OCI-LY1 (cell line): ENCODE results near the gene ZNF239.
A peak's percentile ranks its signal among the peaks of the same experiment; 100 is the strongest.

Source experiments
- H2AFZ ChIP-seq: fragments of 200-600 bp; sonication (generic), shearing (Covaris generic); 2 replicates; pipeline ENCODE4 v1.6.0; 2014; ENCODE audit warnings: antibody characterized with exemption, mild to moderate bottlenecking, low read length
- H3F3A ChIP-seq: fragments of 200-600 bp; sonication (generic), shearing (Covaris generic); 2 replicates; pipeline ENCODE4 v1.6.0; 2014; ENCODE audit warnings: mild to moderate bottlenecking, antibody characterized with exemption, low read length, moderate library complexity; ENCODE audit not compliant: insufficient read depth
- H3K27ac ChIP-seq: fragments of 200-600 bp; sonication (generic); 2 replicates; pipeline ENCODE4 v1.5.1; 2014; ENCODE audit warnings: low read length, mixed run types, mild to moderate bottlenecking, low read depth; ENCODE audit not compliant: poor library complexity, severe bottlenecking
- H3K27me3 ChIP-seq: fragments of 200-600 bp; sonication (generic); 2 replicates; pipeline ENCODE4 v1.6.0; 2014; ENCODE audit warnings: antibody characterized with exemption, mild to moderate bottlenecking, low read length, moderate library complexity; ENCODE audit not compliant: insufficient read depth
- H3K36me3 ChIP-seq: fragments of 200-600 bp; sonication (generic); 2 replicates; pipeline ENCODE4 v1.6.1; 2014; ENCODE audit warnings: mild to moderate bottlenecking, antibody characterized with exemption, low read length, moderate library complexity, mixed read lengths; ENCODE audit not compliant: insufficient read depth
- H3K4me1 ChIP-seq: fragments of 200-600 bp; sonication (generic); 2 replicates; pipeline ENCODE4 v1.5.1; 2014; ENCODE audit warnings: mild to moderate bottlenecking, low read length, moderate library complexity; ENCODE audit not compliant: insufficient read depth, severe bottlenecking
- H3K4me2 ChIP-seq: fragments of 200-600 bp; sonication (generic), shearing (Covaris generic); 2 replicates; pipeline ENCODE4 v1.6.1; 2014; ENCODE audit warnings: low read length
- H3K4me3 ChIP-seq: fragments of 200-600 bp; sonication (generic); 2 replicates; pipeline ENCODE4 v1.5.1; 2014; ENCODE audit warnings: low read length, low read depth, mild to moderate bottlenecking, mixed read lengths; ENCODE audit not compliant: poor library complexity, severe bottlenecking
- H3K79me2 ChIP-seq: fragments of 200-600 bp; shearing (Covaris generic); 2 replicates; pipeline ENCODE4 v1.6.1; 2016; ENCODE audit warnings: mixed run types, low read length, mixed read lengths; ENCODE audit not compliant: insufficient read depth
- H3K9ac ChIP-seq: fragments of 200-600 bp; sonication (generic), shearing (Covaris generic); 2 replicates; pipeline ENCODE4 v1.6.1; 2014; ENCODE audit warnings: mild to moderate bottlenecking, low read length, mixed read lengths
- H3K9me2 ChIP-seq: fragments of 200-600 bp; sonication (generic), shearing (Covaris generic); 2 replicates; pipeline ENCODE4 v1.6.1; 2014; ENCODE audit warnings: low read depth, mild to moderate bottlenecking, low read length, mixed read lengths
- H3K9me3 ChIP-seq: fragments of 200-600 bp; shearing (Covaris generic); 2 replicates; pipeline ENCODE4 v1.6.1; 2014; ENCODE audit warnings: low read length, mixed read lengths
- H4K20me1 ChIP-seq: fragments of 200-600 bp; sonication (generic), shearing (Covaris generic); 2 replicates; pipeline ENCODE4 v1.6.0; 2016; ENCODE audit warnings: mild to moderate bottlenecking, low read length; ENCODE audit not compliant: insufficient read depth
- CTCF ChIP-seq: fragments of 200-600 bp; sonication (generic), shearing (Covaris generic); IDR thresholded peaks from 2 replicates; pipeline ENCODE4 v1.5.1; 2017; ENCODE audit warnings: mild to moderate bottlenecking, antibody characterized with exemption, low read length, moderate library complexity, mixed read lengths
- EZH2 ChIP-seq: fragments of 200-600 bp; sonication (generic), shearing (Covaris generic); IDR thresholded peaks from 2 replicates; pipeline ENCODE4 v1.8.0; 2017; ENCODE audit warnings: borderline replicate concordance, mixed run types, mild to moderate bottlenecking, antibody characterized with exemption, low read length, moderate library complexity, mixed read lengths

ZNF239 gene

GRCh38 chr10:43574001-43574892 is at the start of gene ZNF239:
Gene ZNF239, minus strand, starts transcription at chr10:43574616. Its CDS starts 16,537 bp downstream, at chr10:43558079.
- H3K79me2 ChIP-seq, result no peaks in the 10 kb centered on the region
- H3K36me3 ChIP-seq, result peaks cover 6% of the 10 kb centered on the region; the same call in 1 of the 2 replicates
- H3K4me3 ChIP-seq, result peak within 1 kb of the TSS; percentile 59
- H4K20me1 ChIP-seq, result no peaks in the 10 kb centered on the region
- H3K27ac ChIP-seq, result no peak within 1 kb of the TSS
- no peaks in the 10 kb centered on the region for H3K27me3 ChIP-seq
- TF ChIP-seq CTCF (no peak), EZH2 (no peak)
- peak within 1 kb of the TSS; percentile 68 for H3K4me2 ChIP-seq
- peaks cover 16% of the 10 kb centered on the region for H3K4me1 ChIP-seq
- H3K9me3 ChIP-seq, result peaks cover 17% of the 10 kb centered on the region
- peak within 1 kb of the TSS; percentile 50 for H3K9ac ChIP-seq
- H2AFZ ChIP-seq, result peak within 1 kb of the TSS; percentile 32; the same call in 1 of the 2 replicates
- no peaks in the 10 kb centered on the region for H3K9me2 ChIP-seq
- H3F3A ChIP-seq, result no peaks in the 10 kb centered on the region

GRCh38 chr10:43623351-43623750 is 48.9 kb upstream of the ZNF239 start:
- Histone ChIP-seq H3F3A (no peaks in the 10 kb centered on the region; the same call in 1 of the 2 replicates), H3K4me3 (peak overlapping the region; percentile 19), H3K27me3 (no peaks in the 10 kb centered on the region), H3K4me1 (no peaks in the 10 kb centered on the region), H4K20me1 (no peaks in the 10 kb centered on the region), H3K9me3 (peaks cover 27% of the 10 kb centered on the region; the same call in 1 of the 2 replicates), H3K36me3 (no peaks in the 10 kb centered on the region), H3K9ac (no peak overlapping the region), H2AFZ (no peak overlapping the region), H3K79me2 (no peaks in the 10 kb centered on the region), H3K9me2 (no peaks in the 10 kb centered on the region), H3K27ac (no peak overlapping the region), H3K4me2 (0 out of 2 replicates have a peak overlapping the region, but pooled peaks have one; percentile 25)
- TF ChIP-seq EZH2 (no peak), CTCF (no peak)

GRCh38 chr10:43622038-43622437 is 47.6 kb upstream of the ZNF239 start:
- Histone ChIP-seq H3K27me3 (no peaks in the 10 kb centered on the region), H2AFZ (no peak overlapping the region), H3K4me1 (no peaks in the 10 kb centered on the region), H3K4me3 (no peak overlapping the region), H3K36me3 (peaks cover 5% of the 10 kb centered on the region), H4K20me1 (no peaks in the 10 kb centered on the region), H3K9me2 (no peaks in the 10 kb centered on the region), H3K9ac (no peak overlapping the region), H3K4me2 (no peak overlapping the region), H3F3A (no peaks in the 10 kb centered on the region; the same call in 1 of the 2 replicates), H3K27ac (no peak overlapping the region), H3K9me3 (peaks cover 36% of the 10 kb centered on the region; the same call in 1 of the 2 replicates), H3K79me2 (no peaks in the 10 kb centered on the region)
- TF ChIP-seq CTCF (no peak), EZH2 (no peak)
